Muscle layer of duodenum (tissue), 2 donors: ENCODE data around the gene DPEP2NB.
"Not testable (repeated sequence)": the region's sequence is repeated elsewhere in the genome, so short reads cannot be mapped to it uniquely, and the experiment has no call there.

Experiments
- H3K27ac ChIP-seq: one replicate; pipeline ENCODE4 v1.7.0; 2013; ENCODE audit warnings: mild to moderate bottlenecking, low read length
- H3K27me3 ChIP-seq: one replicate; pipeline ENCODE4 v1.7.0; 2013; ENCODE audit warnings: low read depth, mild to moderate bottlenecking, control low read depth, low read length
- H3K36me3 ChIP-seq, 2 donors: one replicate each; pipeline ENCODE4 v1.7.0; 2013; ENCODE audit warnings: low read length in 2 of 2, control low read depth in 1 of 2, mild to moderate bottlenecking in 1 of 2; ENCODE audit not compliant: insufficient read depth in 2 of 2, control insufficient read depth in 1 of 2
- H3K4me1 ChIP-seq, 2 donors: one replicate each; pipeline ENCODE4 v1.7.0; 2013; ENCODE audit warnings: low read length in 2 of 2, mild to moderate bottlenecking in 2 of 2, control low read depth in 1 of 2, moderate library complexity in 1 of 2; ENCODE audit not compliant: insufficient read depth in 2 of 2, control insufficient read depth in 1 of 2
- H3K4me3 ChIP-seq, 2 donors: one replicate each; pipeline ENCODE4 v1.7.0; 2013; ENCODE audit warnings: low read length in 2 of 2, low read depth in 1 of 2, mild to moderate bottlenecking in 1 of 2
- H3K9me3 ChIP-seq, 2 donors: one replicate each; pipeline ENCODE4 v1.7.0; 2013; ENCODE audit warnings: low read length in 2 of 2, control low read depth in 1 of 2, mild to moderate bottlenecking in 1 of 2; ENCODE audit not compliant: control insufficient read depth in 1 of 2
- donor health status: healthy.

The DPEP2NB gene

GRCh38 chr16:67977469-67978227 is 38.1 kb downstream of the DPEP2NB start:
- Histone ChIP-seq H3K9me3 (no peaks in the 10 kb centered on the region), H3K4me3 (no peak overlapping the region), H3K27ac (no peak overlapping the region), H3K36me3 (no peaks in the 10 kb centered on the region), H3K4me1 (no peaks in the 10 kb centered on the region), H3K27me3 (no peaks in the 10 kb centered on the region)

- H3K36me3 ChIP-seq: no peaks in the 10 kb centered on the region
- no peaks in the 10 kb centered on the region for H3K27me3 ChIP-seq
- no peak overlapping the region for H3K4me3 ChIP-seq
- no peak overlapping the region for H3K27ac ChIP-seq
- H3K9me3 ChIP-seq: no peaks in the 10 kb centered on the region
- H3K4me1 ChIP-seq: no peaks in the 10 kb centered on the region
Measured at GRCh38 chr16:67977005-67977404, 38.7 kb downstream of the DPEP2NB start.

- H3K36me3 ChIP-seq: no peaks in the 10 kb centered on the region
- H3K4me1 ChIP-seq: no peaks in the 10 kb centered on the region
- H3K27me3 ChIP-seq: no peaks in the 10 kb centered on the region
- H3K27ac ChIP-seq: no peak overlapping the region
- H3K9me3 ChIP-seq: no peaks in the 10 kb centered on the region
- H3K4me3 ChIP-seq: no peak overlapping the region
Measured at GRCh38 chr16:67976205-67976604, 39.5 kb downstream of the DPEP2NB start.

- H3K9me3 ChIP-seq: no peaks in the 10 kb centered on the region
- H3K4me3 ChIP-seq: no peak overlapping the region
- H3K27me3 ChIP-seq: no peaks in the 10 kb centered on the region
- no peak overlapping the region for H3K27ac ChIP-seq
- H3K4me1 ChIP-seq: no peaks in the 10 kb centered on the region
- H3K36me3 ChIP-seq: no peaks in the 10 kb centered on the region
Measured at GRCh38 chr16:67975321-67976105, 40.2 kb downstream of the DPEP2NB start.

- H3K9me3 ChIP-seq, H3K27ac ChIP-seq, H3K36me3 ChIP-seq, H3K4me1 ChIP-seq, H3K4me3 ChIP-seq, H3K27me3 ChIP-seq: not testable (repeated sequence)
Measured at GRCh38 chr16:67972285-67972684, 43.4 kb downstream of the DPEP2NB start.

GRCh38 chr16:67971111-67971510 is 44.6 kb downstream of the DPEP2NB start:
- Histone ChIP-seq H3K27ac (no peak overlapping the region), H3K4me1 (peaks cover 12 to 13% of the 10 kb centered on the region in 2 donors), H3K36me3 (no peaks in the 10 kb centered on the region), H3K4me3 (no peak overlapping the region), H3K27me3 (no peaks in the 10 kb centered on the region), H3K9me3 (no peaks in the 10 kb centered on the region)

- Histone ChIP-seq H3K4me1 (peaks cover 27 to 30% of the 10 kb centered on the region in 2 donors), H3K27me3 (no peaks in the 10 kb centered on the region), H3K36me3 (no peaks in the 10 kb centered on the region), H3K27ac (peak overlapping the region; percentile 51), H3K9me3 (no peaks in the 10 kb centered on the region), H3K4me3 (peak overlapping the region; percentile 73 to 74)
Measured at GRCh38 chr16:67969254-67970039, 46.3 kb downstream of the DPEP2NB start.

- no peaks in the 10 kb centered on the region for H3K9me3 ChIP-seq
- H3K27ac ChIP-seq: peak within 1 kb of the TSS; percentile 95
- peak within 1 kb of the TSS; percentile 73 to 94 for H3K4me3 ChIP-seq
- no peaks in the 10 kb centered on the region for H3K27me3 ChIP-seq
- no peaks in the 10 kb centered on the region for H3K36me3 ChIP-seq
- peaks cover 28 to 38% of the 10 kb centered on the region in 2 donors for H3K4me1 ChIP-seq
Measured at GRCh38 chr16:67968400-67969253, 47.1 kb downstream of the DPEP2NB start, which contains the start of gene SLC12A4. SLC12A4 (minus strand) TSS chr16:67968637; CDS start chr16:67968553, 84 bp downstream.

GRCh38 chr16:67967958-67968399 is 47.7 kb downstream of the DPEP2NB start:
- Histone ChIP-seq H3K36me3 (peaks cover 3 to 4% of the 10 kb centered on the region in 2 donors), H3K4me3 (peak overlapping the region; percentile 73 to 94), H3K27me3 (no peaks in the 10 kb centered on the region), H3K9me3 (no peaks in the 10 kb centered on the region), H3K27ac (peak overlapping the region; percentile 95), H3K4me1 (peaks cover 33 to 44% of the 10 kb centered on the region in 2 donors)

GRCh38 chr16:67967183-67967957 is 48.3 kb downstream of the DPEP2NB start:
- H3K4me3 ChIP-seq: peak overlapping the region; percentile 73 to 94
- H3K27ac ChIP-seq: peak overlapping the region; percentile 95
- H3K4me1 ChIP-seq: peaks cover 33 to 46% of the 10 kb centered on the region in 2 donors
- H3K9me3 ChIP-seq: no peaks in the 10 kb centered on the region
- H3K36me3 ChIP-seq: peaks cover 7 to 10% of the 10 kb centered on the region in 2 donors
- H3K27me3 ChIP-seq: no peaks in the 10 kb centered on the region
